K562 (cell line): Measurements from ENCODE around the gene IL20. TPM values are rescaled to one million over a fixed set of nuclear protein-coding genes. Genes with fewer than 3 reads are reported as not detected.

Experiments used
- C11orf30 ChIP-seq: fragments of 450-650 bp; IDR thresholded peaks from 2 replicates; pipeline ENCODE4 v1.6.1; 2016; ENCODE audit warnings: low read depth, mild to moderate bottlenecking
- COPS2 ChIP-seq: fragments of 450-650 bp; conservative IDR thresholded peaks from 2 replicates; pipeline ENCODE4 v1.6.1; 2016; ENCODE audit warnings: mild to moderate bottlenecking, moderate library complexity
- CREB3 ChIP-seq: fragments of 450-650 bp; conservative IDR thresholded peaks from 2 replicates; pipeline ENCODE4 v1.6.1; 2016; ENCODE audit warnings: missing genetic modification characterization, low read depth, mild to moderate bottlenecking, missing compliant biosample characterization, moderate library complexity
- E2F6 ChIP-seq, 2 experiments: IDR thresholded peaks; 2 replicates each; pipeline ENCODE4 v1.6.1; 2011; ENCODE audit warnings: borderline replicate concordance in 1 of 2, control low read depth in 1 of 2, low read depth in 1 of 2, low read length in 1 of 2, mild to moderate bottlenecking in 1 of 2, mixed read lengths in 1 of 2, moderate library complexity in 1 of 2; ENCODE audit not compliant: insufficient read depth in 1 of 2, insufficient read length in 1 of 2, poor library complexity in 1 of 2, severe bottlenecking in 1 of 2; ENCODE audit errors: extremely low read depth in 1 of 2
- ELF4 ChIP-seq: fragments of 450-650 bp; formaldehyde crosslinking; IDR thresholded peaks from 2 replicates; pipeline ENCODE4 v1.4.0; 2022; ENCODE audit warnings: missing genetic modification characterization
- MEF2D ChIP-seq: conservative IDR thresholded peaks from 2 replicates; pipeline ENCODE4 v1.6.1; 2016; ENCODE audit warnings: low read depth, missing genetic modification characterization, missing compliant biosample characterization
- OTX1 ChIP-seq: fragments of 450-650 bp; formaldehyde crosslinking; IDR thresholded peaks from 2 replicates; pipeline ENCODE4 v1.4.0; 2022; ENCODE audit warnings: mild to moderate bottlenecking
- RBM34 ChIP-seq: fragments of 200-400 bp; formaldehyde crosslinking; IDR thresholded peaks from 2 replicates; pipeline ENCODE4 v1.6.1; 2018; ENCODE audit warnings: low read length, borderline replicate concordance; ENCODE audit not compliant: insufficient read depth
- SMAD1 ChIP-seq: fragments of 150-350 bp; IDR thresholded peaks from 2 replicates; pipeline ENCODE4 v1.6.1; 2014; ENCODE audit warnings: low read length, low read depth; ENCODE audit not compliant: partially characterized antibody
- SMARCA5 ChIP-seq: fragments of 450-650 bp; IDR thresholded peaks from 2 replicates; pipeline ENCODE4 v1.6.1; 2016
- ZBTB40 ChIP-seq, 2 experiments: fragments of 450-650 bp in 1 of 2; sonication (generic) in 1 of 2; formaldehyde crosslinking in 1 of 2; IDR thresholded peaks; 2 replicates each; pipeline versions ENCODE4 v1.7.1 to v1.9.0; 2016 to 2022; ENCODE audit warnings: inconsistent platforms in 1 of 2, mild to moderate bottlenecking in 1 of 2, missing genetic modification reagents in 1 of 2
- ZNF449 ChIP-seq: fragments of 250-450 bp; sonication (Bioruptor Pico); IDR thresholded peaks from 2 replicates; pipeline ENCODE4 v1.8.0; 2022; ENCODE audit warnings: moderate library complexity, mild to moderate bottlenecking, inconsistent platforms
- polyA plus RNA-seq, 8 experiments: library from polyadenylated mRNA; depleted of rRNA in 4 of 8; stranded (reverse) in 5 of 8; unstranded in 3 of 8; fragments of >200 nt; fragmentation: Nextera tagmentation in 2 of 8; fragmentation: Illumina TruSeq in 1 of 8; extraction: Ambion mirVana in 2 of 8; extraction: Trizol in 1 of 8; gene quantifications; 2 replicates each; pipeline versions ENCODE4 v1.2.1 to v1.2.3, GENCODE V29; 2011 to 2014; ENCODE audit warnings: inconsistent platforms in 1 of 8, missing spikeins in 1 of 8
- total RNA-seq, 7 experiments: library from RNA; depleted of rRNA in 6 of 7; stranded (reverse); fragments of >200 nt in 6 of 7; fragmentation: Illumina TruSeq in 2 of 7; extraction: Trizol in 2 of 7; gene quantifications; 2 replicates each; pipeline versions ENCODE4 v1.2.1 to v1.2.3, GENCODE V29; 2011 to 2021; ENCODE audit warnings: low replicate concordance in 1 of 7

The IL20 gene
- total and polyA plus RNA-seq, 9 of the 15 experiments (the other 6 are each of a cell fraction or from before 2014, with no cell fraction given): not detected

GRCh38 chr1:206816390-206817287, 48.8 kb upstream of the IL20 start (continued):
- peak; percentile 7 for TF ChIP-seq ZBTB40 (IDR thresholded peaks at IDR 0.05)
- no peak for TF ChIP-seq ZBTB40 (CRISPR knock-in tag; IDR thresholded peaks at IDR 0.05)
- no peak for TF ChIP-seq MEF2D
- TF ChIP-seq CREB3: no peak
- TF ChIP-seq ZNF449 (CRISPR knock-in tag): no peak
- no peak for TF ChIP-seq COPS2
- TF ChIP-seq RBM34: no peak
- TF ChIP-seq SMAD1: no peak
- TF ChIP-seq ELF4 (CRISPR knock-in tag): 0 out of 2 replicates have a peak, but pooled peaks have one; percentile 8
- TF ChIP-seq SMARCA5: 0 out of 2 replicates have a peak, but pooled peaks have one; percentile 28
- no peak for TF ChIP-seq E2F6 (IDR thresholded peaks at IDR 0.05; ENCODE audit: borderline replicate concordance in 1 of 2, extremely low read depth in 1 of 2, insufficient read depth in 1 of 2, insufficient read length in 1 of 2, low read depth in 1 of 2, low read length in 1 of 2, poor library complexity in 1 of 2, severe bottlenecking in 1 of 2)
- TF ChIP-seq OTX1: peak; percentile 67; the same call in 1 of the 2 replicates
- no peak for TF ChIP-seq C11orf30
